Urinary bladder (tissue), 4 donors: Measurements from ENCODE around the gene SMG6. TPM values are rescaled to one million over a fixed set of nuclear protein-coding genes. Genes with fewer than 3 reads are reported as not detected.
A peak's percentile ranks its signal among the peaks of the same experiment; 100 is the strongest.

Experiments
- DNase-seq: peaks from one replicate; pipeline ENCODE4 v3.0.0-alpha.2; 2015; ENCODE audit errors: extremely low spot score
- H3K27ac ChIP-seq: one replicate; pipeline ENCODE4 v1.5.1; 2013; ENCODE audit warnings: low read depth, mild to moderate bottlenecking, moderate library complexity
- H3K36me3 ChIP-seq: one replicate; pipeline ENCODE4 v1.6.1; 2013; ENCODE audit warnings: mild to moderate bottlenecking, moderate library complexity; ENCODE audit not compliant: insufficient read depth
- H3K4me1 ChIP-seq: one replicate; pipeline ENCODE4 v1.6.1; 2013; ENCODE audit warnings: mild to moderate bottlenecking, moderate library complexity; ENCODE audit not compliant: insufficient read depth
- H3K4me3 ChIP-seq: one replicate; pipeline ENCODE4 v1.5.1; 2013; ENCODE audit warnings: low read depth, low read length
- WGBS: extraction: QIAGEN DNeasy Blood & Tissue Kit; methylation state at CpG from one replicate; pipeline ENCODE4 v1.1.7; 2013; 5-methylcytosine and 5-hydroxymethylcytosine counted together
- polyA plus RNA-seq: library from polyadenylated mRNA; stranded (reverse); fragments of 200-250 nt; gene quantifications from one replicate; pipeline ENCODE4 v1.2.3, GENCODE V29; 2013
- total RNA-seq: library from RNA; depleted of rRNA; stranded (reverse); fragments of >200 nt; gene quantifications from one replicate; pipeline ENCODE4 v1.2.3, GENCODE V29; 2014
- donor health status: healthy with polysubstance abuse.
- donor health status: healthy.

SMG6 gene
- total and polyA plus RNA-seq, 2 donors, result 29.3 to 37.5 TPM

- H3K36me3 ChIP-seq, result peaks cover 4% of the 10 kb centered on the region
- no peaks in the 10 kb centered on the region for H3K4me1 ChIP-seq
- peak within 1 kb of the TSS; percentile 76 for H3K27ac ChIP-seq
- peak; percentile 88 for DNase-seq
- WGBS, result under 1% methylated on average over 93 of the region's 93 CpGs
- H3K4me3 ChIP-seq, result peak within 1 kb of the TSS; percentile 57
Measured at GRCh38 chr17:2041561-2042389, 261.8 kb downstream of the SMG6 start, which contains the start of gene OVCA2. Gene OVCA2, plus strand, starts transcription at chr17:2042022. Its CDS starts 26 bp downstream, at chr17:2042048.

- Histone ChIP-seq H3K36me3 (peaks cover 7% of the 10 kb centered on the region), H3K4me1 (no peaks in the 10 kb centered on the region), H3K27ac (peak overlapping the region; percentile 76), H3K4me3 (peak overlapping the region; percentile 57)
- DNase-seq, result no peak
- 48% methylated on average over 16 of the region's 16 CpGs for WGBS
Measured at GRCh38 chr17:2040942-2041560, 262.5 kb downstream of the SMG6 start.

- Histone ChIP-seq H3K4me3 (no peak overlapping the region), H3K27ac (no peak overlapping the region), H3K4me1 (no peaks in the 10 kb centered on the region), H3K36me3 (peaks cover 9% of the 10 kb centered on the region)
- DNase-seq, result no peak
- 90% methylated on average over 7 of the region's 7 CpGs for WGBS
Measured at GRCh38 chr17:2040219-2040827, 263.3 kb downstream of the SMG6 start.

- Histone ChIP-seq H3K36me3 (peaks cover 9% of the 10 kb centered on the region), H3K4me3 (no peak overlapping the region), H3K27ac (no peak overlapping the region), H3K4me1 (peaks cover 1% of the 10 kb centered on the region)
- no peak for DNase-seq
- 91% methylated on average over 10 of the region's 10 CpGs for WGBS
Measured at GRCh38 chr17:2037155-2037554, 266.4 kb downstream of the SMG6 start.

DNA sequence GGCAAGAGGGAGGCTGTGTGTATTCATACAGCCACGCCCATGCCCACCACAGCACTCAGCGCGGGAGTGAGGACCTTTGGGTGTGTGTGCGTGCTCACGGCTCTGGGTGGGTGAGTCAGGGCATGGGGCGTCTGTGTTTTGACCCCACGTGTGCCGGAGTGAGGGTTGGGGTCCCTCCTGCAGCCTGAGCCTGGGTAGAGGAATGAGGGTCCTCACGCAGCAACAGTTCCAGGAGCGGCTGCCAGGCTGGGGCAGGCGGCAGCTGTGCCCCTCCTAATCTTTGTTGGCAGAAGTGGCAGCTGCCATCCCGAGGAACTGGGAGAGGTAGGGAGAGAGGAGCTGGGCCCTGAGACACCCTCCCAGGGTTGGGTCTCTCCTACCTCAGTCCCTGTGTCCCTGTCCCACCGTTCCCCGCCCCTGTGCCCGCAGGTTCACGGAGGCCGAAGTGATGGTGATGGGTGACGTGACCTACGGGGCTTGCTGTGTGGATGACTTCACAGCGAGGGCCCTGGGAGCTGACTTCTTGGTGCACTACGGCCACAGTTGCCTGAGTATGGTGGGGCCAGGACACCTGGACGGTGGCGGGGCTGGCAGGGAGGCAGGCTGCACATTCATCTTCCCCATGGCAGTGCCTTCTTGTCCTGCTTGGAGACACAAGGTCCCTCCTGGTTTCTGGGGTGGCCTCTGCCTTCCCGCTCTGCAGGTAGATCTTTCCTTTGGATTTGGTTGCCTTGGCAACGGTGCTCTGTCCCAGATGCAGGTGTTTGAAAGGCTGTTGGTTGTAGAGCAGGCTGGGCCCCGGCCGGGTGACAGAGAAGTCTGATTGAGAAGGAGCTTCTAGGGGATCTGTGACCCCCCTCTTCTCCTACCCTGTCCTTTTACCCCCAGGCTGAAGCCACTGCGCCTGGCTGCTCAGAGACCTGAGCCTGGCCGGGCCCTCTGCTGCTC, 267.8 kb downstream of the SMG6 start:
- Histone ChIP-seq H3K36me3 (peaks cover 9% of the 10 kb centered on the region), H3K4me1 (peaks cover 3% of the 10 kb centered on the region), H3K27ac (no peak overlapping the region), H3K4me3 (no peak overlapping the region)
- 89% methylated on average over 29 of the region's 29 CpGs for WGBS
- DNase-seq, result no peak

DNA sequence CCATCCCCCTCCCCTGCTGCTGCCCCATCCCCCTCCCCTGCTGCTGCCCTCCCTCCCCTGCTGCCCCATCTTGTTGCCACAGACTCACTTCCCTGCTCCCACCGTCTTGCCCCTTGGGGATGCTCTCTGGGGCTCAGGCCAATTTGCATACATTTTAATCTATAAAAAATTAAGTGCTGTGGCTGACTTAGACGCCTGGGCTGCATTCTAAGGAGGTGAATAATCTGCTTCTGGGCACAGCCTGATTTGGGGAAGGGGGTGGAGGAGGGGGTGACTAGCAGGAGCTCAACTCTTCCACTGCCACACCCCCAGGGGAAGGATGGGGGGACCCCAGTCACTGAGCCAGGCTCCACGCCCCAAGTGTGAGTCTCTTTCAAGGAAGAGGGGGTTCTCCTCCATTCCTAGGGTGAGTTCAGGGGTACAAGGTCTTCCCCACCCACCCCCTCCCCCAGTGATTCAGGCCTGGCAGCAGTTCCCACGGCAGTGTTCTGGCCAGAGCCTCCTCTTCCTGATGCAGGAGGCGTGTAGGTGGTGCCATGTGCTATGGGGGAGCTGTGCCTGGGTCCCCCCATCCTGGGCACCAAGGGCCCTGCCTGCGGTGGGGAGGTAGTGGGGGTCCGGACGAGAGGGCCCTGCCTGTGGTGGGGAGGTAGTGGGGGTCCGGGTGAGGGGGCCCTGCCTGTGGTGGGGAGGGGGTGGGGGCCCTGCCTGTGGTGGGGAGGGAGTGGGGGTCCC, 268.6 kb downstream of the SMG6 start:
- WGBS, result 57% methylated on average over 9 of the region's 9 CpGs
- H3K36me3 ChIP-seq, result peaks cover 7% of the 10 kb centered on the region
- H3K4me3 ChIP-seq, result no peak overlapping the region
- H3K4me1 ChIP-seq, result peaks cover 5% of the 10 kb centered on the region
- H3K27ac ChIP-seq, result no peak overlapping the region
- DNase-seq, result no peak

GRCh38 chr17:2034157-2034556, 269.4 kb downstream of the SMG6 start:
- Histone ChIP-seq H3K36me3 (peaks cover 5% of the 10 kb centered on the region), H3K4me1 (peaks cover 5% of the 10 kb centered on the region), H3K27ac (no peak overlapping the region), H3K4me3 (no peak overlapping the region)
- no peak for DNase-seq
- 86% methylated on average over 7 of the region's 7 CpGs for WGBS

GRCh38 chr17:2033153-2033552, 270.4 kb downstream of the SMG6 start:
- peaks cover 5% of the 10 kb centered on the region for H3K4me1 ChIP-seq
- WGBS, result 93% methylated on average over 7 of the region's 7 CpGs
- DNase-seq, result no peak
- H3K4me3 ChIP-seq, result no peak overlapping the region
- peaks cover 5% of the 10 kb centered on the region for H3K36me3 ChIP-seq
- H3K27ac ChIP-seq, result no peak overlapping the region

DNA sequence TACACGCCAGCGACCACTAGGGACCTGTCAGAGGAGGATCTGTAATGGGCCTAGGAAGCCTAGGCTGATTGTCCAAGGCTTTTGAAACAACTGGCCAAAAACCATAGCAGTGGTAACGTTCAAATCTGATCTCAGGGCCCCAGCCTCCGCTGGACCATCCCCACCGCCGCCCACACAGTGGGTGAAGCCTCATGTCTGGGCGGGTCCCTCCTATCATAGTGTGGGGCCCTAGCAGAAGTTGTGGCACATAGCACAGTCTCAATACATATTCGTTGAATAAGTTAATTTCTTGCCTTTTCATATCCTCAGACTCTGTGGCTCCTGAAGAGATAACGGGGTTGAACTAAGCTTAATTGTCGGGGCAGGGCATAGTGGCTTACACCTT, 272.8 kb downstream of the SMG6 start:
- 21% methylated on average over 10 of the region's 10 CpGs for WGBS
- no peak for DNase-seq
- Histone ChIP-seq H3K27ac (no peak overlapping the region), H3K4me3 (peak overlapping the region; percentile 72), H3K36me3 (no peaks in the 10 kb centered on the region), H3K4me1 (peaks cover 5% of the 10 kb centered on the region)

GRCh38 chr17:2029911-2030778, 273.4 kb downstream of the SMG6 start, which contains the start of gene DPH1:
Gene DPH1, plus strand, starts transcription at chr17:2030153. Its CDS starts 17 bp downstream, at chr17:2030170.
- no peak for DNase-seq
- Histone ChIP-seq H3K4me1 (peaks cover 5% of the 10 kb centered on the region), H3K4me3 (peak within 1 kb of the TSS; percentile 72), H3K27ac (no peak within 1 kb of the TSS), H3K36me3 (no peaks in the 10 kb centered on the region)
- 1% methylated on average over 59 of the region's 59 CpGs for WGBS

DNA sequence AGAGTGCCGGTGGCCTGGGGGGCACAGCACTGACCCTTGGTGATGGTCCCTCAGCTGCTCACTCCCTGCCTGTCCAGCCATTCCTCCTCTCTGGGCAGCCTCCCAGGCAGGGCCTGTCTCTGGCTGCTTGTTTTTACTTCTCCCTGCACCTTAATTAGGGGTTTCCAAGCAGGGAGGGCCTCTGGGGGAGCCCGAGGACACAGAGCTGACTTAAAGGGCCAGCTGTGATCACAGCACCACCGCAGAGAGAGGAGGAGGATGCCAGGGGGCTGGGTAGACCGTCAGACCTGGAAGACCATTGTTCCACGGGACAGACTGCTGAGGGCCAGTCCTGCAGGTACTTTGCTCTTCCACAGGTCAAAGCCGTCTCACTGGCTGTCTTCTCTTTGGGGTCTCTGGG, 274.8 kb downstream of the SMG6 start:
- Histone ChIP-seq H3K36me3 (no peaks in the 10 kb centered on the region), H3K27ac (no peak overlapping the region), H3K4me3 (no peak overlapping the region), H3K4me1 (peaks cover 6% of the 10 kb centered on the region)
- 57% methylated on average over 6 of the region's 6 CpGs for WGBS
- DNase-seq, result no peak

DNA sequence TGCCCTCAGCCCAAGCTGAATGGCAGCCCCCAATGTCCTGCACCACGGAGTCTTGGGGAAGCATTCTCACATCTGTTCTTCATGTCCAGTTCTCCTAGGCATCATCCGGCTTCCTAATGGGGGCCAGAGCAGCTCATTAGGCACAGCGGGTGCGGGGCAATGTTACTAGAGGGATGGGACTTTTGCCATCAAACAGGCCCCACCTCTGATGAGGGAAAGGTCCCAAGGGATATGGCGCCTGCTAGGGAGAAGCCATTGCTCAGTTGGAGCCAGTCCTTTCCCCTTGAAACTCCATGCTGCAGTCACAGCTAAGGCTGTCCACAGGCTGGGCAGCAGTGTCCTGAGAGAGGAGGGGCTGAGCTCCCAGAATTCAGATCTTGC, 275.4 kb downstream of the SMG6 start:
- Histone ChIP-seq H3K27ac (no peak overlapping the region), H3K36me3 (no peaks in the 10 kb centered on the region), H3K4me1 (peaks cover 5% of the 10 kb centered on the region), H3K4me3 (no peak overlapping the region)
- no peak for DNase-seq
- 84% methylated on average over 5 of the region's 5 CpGs for WGBS
